GM19455 (cell line): ENCODE data around the gene AVL9.
"Not testable (repeated sequence)": the region's sequence is repeated elsewhere in the genome, so short reads cannot be mapped to it uniquely, and the experiment has no call there.

Experiments
- ATAC-seq: cut with Tn5 transposase; IDR thresholded peaks from one replicate; pipeline ENCODE4 v1.9.1; 2021; ENCODE audit not compliant: unreplicated experiment

AVL9 gene

DNA sequence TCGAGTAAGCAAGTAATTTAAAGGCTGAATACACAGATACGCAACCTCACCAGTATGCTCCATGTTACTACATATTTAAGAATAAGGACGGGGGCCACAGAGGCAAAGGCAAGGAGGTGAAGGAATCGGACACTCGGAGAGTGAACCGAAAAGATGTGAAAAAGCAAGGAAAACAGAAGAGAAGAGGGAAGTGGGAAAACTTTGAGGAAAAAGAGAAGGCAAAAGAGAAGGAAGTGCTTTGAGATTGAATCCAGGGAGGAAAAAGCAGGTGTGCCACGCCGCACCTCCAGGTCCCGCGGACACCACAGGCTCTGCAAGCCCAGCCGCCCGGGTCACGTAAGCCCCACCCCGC is 367 bp upstream of the AVL9 start:
- peak; percentile 7 for ATAC-seq

DNA sequence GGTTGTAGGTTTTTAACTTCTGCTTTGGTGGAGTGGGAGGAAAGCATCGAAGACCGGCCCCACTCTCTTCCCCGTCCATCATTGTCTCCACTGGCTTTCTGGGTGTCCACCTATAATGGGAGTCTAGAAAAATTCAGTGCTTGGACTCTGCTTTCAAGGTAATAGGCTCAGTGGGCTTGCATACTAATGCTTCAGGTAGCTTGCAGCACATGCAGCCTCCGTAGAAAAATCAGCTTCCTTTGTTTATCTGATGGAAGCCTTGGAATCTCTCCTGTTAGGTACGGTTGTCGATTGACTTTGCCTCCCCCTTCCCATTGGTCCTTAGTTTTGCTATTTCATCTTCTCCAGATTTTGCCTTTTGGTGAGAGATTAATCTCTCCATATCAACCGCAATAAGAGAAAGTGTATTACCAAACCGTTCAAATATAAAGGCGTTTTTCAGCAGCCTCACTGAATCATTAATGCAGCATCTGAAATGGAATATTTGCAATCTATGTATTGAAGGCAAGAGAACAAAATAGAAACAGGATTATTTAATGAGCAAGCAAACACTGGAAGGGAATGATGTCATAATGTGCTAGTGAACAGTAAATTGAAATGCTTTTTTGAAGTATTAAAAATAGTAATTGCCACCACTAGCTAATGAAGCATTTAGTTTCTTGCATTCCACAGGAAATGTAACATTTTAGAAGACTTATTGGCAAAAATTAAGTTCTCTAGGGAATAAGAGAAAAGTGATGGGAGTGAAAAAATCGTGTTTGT is 944 bp downstream of the AVL9 start:
- ATAC-seq = no peak

- not testable (repeated sequence) for ATAC-seq
Measured at GRCh38 chr7:32499755-32500154, 4.5 kb downstream of the AVL9 start.

- not testable (repeated sequence) for ATAC-seq
Measured at GRCh38 chr7:32500216-32500615, 4.9 kb downstream of the AVL9 start.

DNA sequence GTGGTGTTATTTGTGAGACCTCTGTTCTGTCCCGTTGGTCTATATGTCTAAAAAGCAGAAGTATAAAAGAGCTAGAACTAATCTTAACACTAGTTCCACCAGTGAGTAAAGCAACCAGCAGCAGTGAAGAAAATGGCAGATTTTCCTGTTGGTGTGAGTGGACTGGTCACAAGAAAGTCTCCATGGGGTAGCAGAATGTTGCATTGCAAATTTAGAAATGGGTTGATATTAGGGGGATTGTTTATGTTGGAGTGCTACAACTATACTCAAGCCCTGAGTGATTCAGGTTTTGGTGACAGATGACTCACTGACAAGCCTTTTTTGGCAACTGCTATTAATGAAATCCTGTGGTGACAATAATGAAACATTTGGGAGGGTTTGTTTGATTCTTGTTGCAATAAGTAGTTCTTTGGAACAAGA is 5.6 kb downstream of the AVL9 start:
- peak; percentile 52 for ATAC-seq

DNA sequence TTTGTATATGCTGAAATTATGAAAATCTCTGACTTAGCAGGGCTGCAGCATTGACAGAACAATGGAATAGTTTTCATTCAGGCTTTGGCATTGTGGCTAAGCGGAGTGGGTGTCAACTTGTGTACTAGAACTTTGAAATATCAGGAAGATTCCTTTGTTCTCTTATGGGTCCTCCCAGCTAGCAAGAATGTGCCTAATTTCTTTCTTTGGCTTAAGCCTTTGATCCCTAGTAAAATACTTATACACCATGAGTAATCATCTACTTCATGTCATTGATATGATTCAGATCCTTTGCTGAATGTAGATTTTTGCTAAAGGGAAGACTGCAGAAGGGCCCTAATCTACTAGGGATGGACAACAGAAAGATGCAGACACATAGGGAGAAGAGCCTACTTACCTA is 6.2 kb downstream of the AVL9 start:
- ATAC-seq = no peak

- ATAC-seq = no peak
Measured at GRCh38 chr7:32502728-32503127, 7.4 kb downstream of the AVL9 start.

GRCh38 chr7:32506266-32507054 is 11.2 kb downstream of the AVL9 start:
- ATAC-seq = no peak

DNA sequence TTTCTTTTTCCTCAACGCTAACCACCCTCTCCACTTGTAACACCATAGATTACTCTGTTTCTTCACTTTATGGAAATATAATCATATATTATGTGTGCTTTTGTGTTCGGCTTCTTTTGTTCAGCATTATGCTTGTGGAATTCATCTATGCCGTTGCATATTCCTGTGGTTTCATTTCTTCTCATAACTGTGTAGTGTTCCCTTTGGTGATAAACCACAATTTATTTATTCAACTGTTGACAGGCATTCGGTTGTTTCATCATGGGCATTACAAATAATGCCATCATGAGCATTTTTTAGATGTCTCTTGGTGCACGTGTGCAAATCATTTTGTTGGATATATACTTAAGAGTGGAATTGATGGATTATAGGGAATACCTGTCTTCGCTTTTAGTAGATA is 12.1 kb downstream of the AVL9 start:
- ATAC-seq = no peak

- ATAC-seq = no peak
Measured at GRCh38 chr7:32511791-32512190, 16.5 kb downstream of the AVL9 start.

DNA sequence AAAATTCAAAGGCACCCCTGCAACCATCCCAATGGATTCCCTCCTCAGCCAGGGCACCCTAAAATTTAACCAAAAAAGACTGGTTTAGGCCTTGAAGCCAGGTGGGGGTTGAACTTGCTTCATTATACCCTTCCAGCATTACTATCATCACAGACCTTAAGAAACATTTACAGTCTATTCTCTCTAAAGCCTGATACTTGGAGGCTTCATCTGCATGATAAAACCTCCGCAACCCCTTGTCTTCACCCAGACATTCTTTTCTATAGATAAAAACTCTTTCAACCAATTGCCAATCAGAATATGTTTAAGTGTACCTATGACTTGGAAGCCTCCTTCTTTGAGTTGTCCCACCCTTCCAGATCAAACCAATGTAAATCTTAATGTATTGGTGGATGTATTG is 17.9 kb downstream of the AVL9 start:
- ATAC-seq = no peak

DNA sequence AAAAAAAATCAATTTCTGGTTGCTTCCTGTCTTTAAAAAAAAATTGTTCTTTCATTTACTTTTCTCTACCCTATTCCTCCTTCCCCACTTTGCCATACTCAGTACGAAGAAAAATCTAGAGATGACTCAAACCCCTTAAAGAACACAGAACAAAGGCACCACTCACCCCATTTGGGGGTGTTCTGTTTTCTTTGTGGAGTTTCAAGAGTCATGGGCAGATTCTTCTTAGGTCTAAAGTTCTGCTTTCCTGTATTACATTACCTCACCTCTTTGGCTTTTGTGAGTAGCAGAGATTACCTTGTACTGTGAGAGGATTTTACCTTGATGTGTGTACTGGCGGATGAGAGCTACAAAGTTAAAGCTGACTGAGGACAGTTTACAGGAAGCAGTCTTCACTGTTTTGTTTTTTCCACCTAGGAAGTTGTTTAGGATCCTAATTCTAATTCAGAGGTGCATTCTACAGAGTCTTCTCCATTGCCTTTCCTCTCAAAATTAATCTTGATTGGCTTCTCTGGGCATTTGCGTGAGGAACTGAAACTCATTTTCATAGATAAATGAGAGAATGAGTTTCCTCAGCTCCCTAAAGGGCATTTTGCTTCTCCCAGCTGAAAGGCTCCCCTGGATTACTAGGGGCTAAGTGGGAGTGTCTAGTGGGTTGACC is 20.7 kb downstream of the AVL9 start:
- ATAC-seq = peak; percentile 79

- no peak for ATAC-seq
Measured at GRCh38 chr7:32516551-32517100, 21.3 kb downstream of the AVL9 start.

- ATAC-seq = no peak
Measured at GRCh38 chr7:32518534-32519140, 23.3 kb downstream of the AVL9 start.

DNA sequence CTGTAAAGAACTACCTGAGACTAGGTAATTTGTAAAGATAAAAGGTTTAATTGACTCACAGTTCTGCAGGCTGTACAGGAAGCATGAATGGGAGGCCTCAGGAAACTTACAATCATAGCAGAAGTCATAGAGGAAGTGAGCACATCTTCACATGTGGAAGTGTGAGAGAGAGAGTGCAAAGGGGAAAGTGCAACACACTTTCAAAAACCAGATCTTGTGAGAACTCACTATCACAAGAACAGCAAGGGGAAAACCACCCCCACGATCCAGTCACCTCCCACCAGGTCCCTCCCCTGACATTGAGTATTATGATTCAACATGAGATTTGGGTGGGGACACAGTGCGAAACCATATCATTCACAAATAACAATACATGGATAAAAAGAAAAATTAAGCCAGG is 24.5 kb downstream of the AVL9 start:
- no peak for ATAC-seq

DNA sequence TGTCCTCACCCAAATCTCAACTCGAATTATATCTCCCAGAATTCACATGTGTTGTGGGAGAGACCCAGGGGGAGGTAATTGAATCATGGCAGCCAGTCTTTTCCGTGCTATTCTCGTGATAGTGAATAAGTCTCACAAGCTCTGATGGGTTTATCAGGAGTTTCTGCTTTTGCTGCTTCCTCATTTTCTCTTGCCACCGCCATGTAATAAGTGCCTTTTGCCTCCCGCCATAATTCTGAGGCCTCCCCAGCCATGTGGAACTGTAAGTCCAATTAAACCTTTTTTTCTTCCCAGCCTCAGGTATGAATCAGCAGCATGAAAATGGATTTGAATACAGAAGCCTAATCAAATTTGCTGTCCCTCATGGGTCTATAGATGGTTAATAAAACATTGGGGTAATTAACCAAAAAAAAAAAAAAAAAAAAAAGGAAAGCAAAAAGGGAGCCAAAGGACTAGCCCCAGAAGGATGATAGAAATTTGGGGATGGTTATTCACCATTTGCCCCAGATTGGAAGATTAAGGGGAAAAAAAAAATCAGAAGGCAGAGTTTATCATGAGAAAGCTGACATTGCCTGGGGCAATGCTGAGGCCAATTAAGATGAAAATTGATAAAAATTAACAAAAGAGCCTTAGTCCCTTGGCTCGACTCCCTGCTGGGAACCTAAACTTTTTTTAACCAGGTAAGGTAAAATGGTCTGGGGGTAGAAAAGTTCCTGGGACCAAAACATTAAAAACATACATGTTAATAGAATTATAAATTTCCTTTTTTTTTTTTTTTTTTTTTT is 27.6 kb downstream of the AVL9 start:
- no peak for ATAC-seq

DNA sequence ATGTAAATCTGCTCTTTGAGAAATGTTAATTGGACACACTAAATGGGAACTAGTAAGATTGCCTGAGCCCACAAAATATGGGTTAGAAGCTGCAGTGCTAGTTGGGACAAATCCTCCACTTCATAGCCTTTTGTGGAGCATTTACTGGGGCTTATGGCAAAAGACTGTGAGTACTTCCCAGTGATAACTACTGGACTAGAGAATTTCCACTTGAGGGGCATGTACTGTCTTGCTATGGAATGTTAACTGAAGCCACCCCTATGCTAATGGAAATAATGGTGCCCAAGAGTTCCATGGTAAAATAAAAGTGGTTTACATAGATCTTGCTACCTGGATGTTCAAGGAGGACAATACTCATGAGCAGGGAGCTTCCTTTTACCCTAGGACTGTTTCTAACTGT is 29.3 kb downstream of the AVL9 start:
- ATAC-seq = no peak

- no peak for ATAC-seq
Measured at GRCh38 chr7:32525839-32526238, 30.6 kb downstream of the AVL9 start.

- no peak for ATAC-seq
Measured at GRCh38 chr7:32531402-32531801, 36.1 kb downstream of the AVL9 start.

GRCh38 chr7:32532086-32532485 is 36.8 kb downstream of the AVL9 start:
- no peak for ATAC-seq
